ENCODE measurements around the gene SLC49A3.

Gene SLC49A3

GRCh38 chr4:726235-726787 is 37.4 kb upstream of the SLC49A3 start:
- H3K4me3 ChIP-seq (ENCODE audit: low read depth, low read length), result no peak overlapping the region
- no peak for TF ChIP-seq CTCF (IDR thresholded peaks at IDR 0.05; ENCODE audit: low read depth, low read length)

- no peak for TF ChIP-seq CTCF (IDR thresholded peaks at IDR 0.05; ENCODE audit: low read depth, low read length)
- H3K4me3 ChIP-seq (ENCODE audit: low read depth, low read length), result no peak overlapping the region
Observed at GRCh38 chr4:725391-726234, 36.7 kb upstream of the SLC49A3 start.

GRCh38 chr4:723751-724530 is 35.0 kb upstream of the SLC49A3 start:
- no peak for TF ChIP-seq CTCF (IDR thresholded peaks at IDR 0.05; ENCODE audit: low read depth, low read length)
- H3K4me3 ChIP-seq (ENCODE audit: low read depth, low read length), result no peak overlapping the region

- no peak overlapping the region for H3K4me3 ChIP-seq (ENCODE audit: low read depth, low read length)
- TF ChIP-seq CTCF (IDR thresholded peaks at IDR 0.05; ENCODE audit: low read depth, low read length), result no peak
Observed at GRCh38 chr4:722851-723360, 34.0 kb upstream of the SLC49A3 start.

- no peak overlapping the region for H3K4me3 ChIP-seq (ENCODE audit: low read depth, low read length)
- no peak for TF ChIP-seq CTCF (IDR thresholded peaks at IDR 0.05; ENCODE audit: low read depth, low read length)
Observed at GRCh38 chr4:722169-722725, 33.3 kb upstream of the SLC49A3 start.

- no peak for TF ChIP-seq CTCF (IDR thresholded peaks at IDR 0.05; ENCODE audit: low read depth, low read length)
- H3K4me3 ChIP-seq (ENCODE audit: low read depth, low read length), result no peak overlapping the region
Observed at GRCh38 chr4:721261-722168, 32.6 kb upstream of the SLC49A3 start.

Data from WI38 (cell line).